Measurements from ENCODE around the gene ARHGEF6. TPM values are rescaled to one million over a fixed set of nuclear protein-coding genes. Genes with fewer than 3 reads are reported as not detected.

ARHGEF6 gene
- polyA plus RNA-seq, 1 donor from 2014 or later, result 1.8 TPM

DNA sequence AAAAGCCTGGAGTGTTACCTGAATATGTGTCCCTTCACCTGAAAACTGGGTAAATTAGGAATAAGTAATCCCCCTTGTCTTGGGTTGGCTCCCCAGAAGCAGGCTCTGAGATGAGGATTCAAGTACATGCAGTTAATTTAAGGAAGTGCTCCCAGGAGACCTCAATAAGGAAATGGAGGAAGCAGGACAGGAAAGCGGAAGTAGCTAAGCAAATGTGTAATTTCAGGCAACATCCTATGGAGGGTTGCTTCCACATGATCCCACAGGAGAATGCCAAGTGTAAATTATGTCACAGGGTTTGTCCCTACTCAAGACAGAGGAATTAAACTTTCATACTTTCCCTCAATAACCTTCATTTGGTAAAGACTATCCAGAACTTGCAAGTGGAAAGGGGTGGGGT, 48.1 kb upstream of the ARHGEF6 start:
- H3K27ac ChIP-seq (ENCODE audit: low read length), result no peak overlapping the region
- H3K9me3 ChIP-seq (ENCODE audit: low read length), result no peaks in the 10 kb centered on the region
- no peak overlapping the region for H3K4me2 ChIP-seq (ENCODE audit: low read length)
- no peaks in the 10 kb centered on the region for H3K9me2 ChIP-seq (ENCODE audit: insufficient read depth, low read length)
- no peak overlapping the region for H3K4me3 ChIP-seq (ENCODE audit: low read length)
- no peaks in the 10 kb centered on the region for H3K36me3 ChIP-seq (ENCODE audit: insufficient read depth, low read length)
- no peaks in the 10 kb centered on the region for H3K27me3 ChIP-seq (ENCODE audit: insufficient read depth, low read depth, low read length)
- no peaks in the 10 kb centered on the region for H3F3A ChIP-seq (ENCODE audit: insufficient read depth, low read length, poor library complexity, severe bottlenecking)
- H2AFZ ChIP-seq (ENCODE audit: low read depth, low read length), result no peak overlapping the region
- no peak overlapping the region for H3K9ac ChIP-seq (ENCODE audit: low read length)
- no peaks in the 10 kb centered on the region for H3K79me2 ChIP-seq (replicated peaks; ENCODE audit: insufficient read depth, low read length)
- H4K20me1 ChIP-seq (ENCODE audit: insufficient read depth), result no peaks in the 10 kb centered on the region
- TF ChIP-seq EZH2 (IDR thresholded peaks at IDR 0.05; ENCODE audit: borderline replicate concordance, insufficient read depth, low read length, poor library complexity, severe bottlenecking) (no peak), RAD21 (conservative IDR thresholded peaks at IDR 0.05) (no peak), MXI1 (conservative IDR thresholded peaks at IDR 0.05; ENCODE audit: poor library complexity, severe bottlenecking) (no peak), EP300 (conservative IDR thresholded peaks at IDR 0.05; ENCODE audit: poor library complexity, severe bottlenecking) (no peak), POLR2AphosphoS5 (IDR thresholded peaks at IDR 0.05) (no peak), TAF1 (IDR thresholded peaks at IDR 0.05; ENCODE audit: low read depth) (no peak), SMC3 (conservative IDR thresholded peaks at IDR 0.05; ENCODE audit: poor library complexity) (no peak)
- TF ChIP-seq, protein P1, sequence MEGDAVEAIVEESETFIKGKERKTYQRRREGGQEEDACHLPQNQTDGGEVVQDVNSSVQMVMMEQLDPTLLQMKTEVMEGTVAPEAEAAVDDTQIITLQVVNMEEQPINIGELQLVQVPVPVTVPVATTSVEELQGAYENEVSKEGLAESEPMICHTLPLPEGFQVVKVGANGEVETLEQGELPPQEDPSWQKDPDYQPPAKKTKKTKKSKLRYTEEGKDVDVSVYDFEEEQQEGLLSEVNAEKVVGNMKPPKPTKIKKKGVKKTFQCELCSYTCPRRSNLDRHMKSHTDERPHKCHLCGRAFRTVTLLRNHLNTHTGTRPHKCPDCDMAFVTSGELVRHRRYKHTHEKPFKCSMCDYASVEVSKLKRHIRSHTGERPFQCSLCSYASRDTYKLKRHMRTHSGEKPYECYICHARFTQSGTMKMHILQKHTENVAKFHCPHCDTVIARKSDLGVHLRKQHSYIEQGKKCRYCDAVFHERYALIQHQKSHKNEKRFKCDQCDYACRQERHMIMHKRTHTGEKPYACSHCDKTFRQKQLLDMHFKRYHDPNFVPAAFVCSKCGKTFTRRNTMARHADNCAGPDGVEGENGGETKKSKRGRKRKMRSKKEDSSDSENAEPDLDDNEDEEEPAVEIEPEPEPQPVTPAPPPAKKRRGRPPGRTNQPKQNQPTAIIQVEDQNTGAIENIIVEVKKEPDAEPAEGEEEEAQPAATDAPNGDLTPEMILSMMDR (IDR thresholded peaks at IDR 0.05; ENCODE audit: poor library complexity, severe bottlenecking), result no peak
- TF ChIP-seq, protein P2, sequence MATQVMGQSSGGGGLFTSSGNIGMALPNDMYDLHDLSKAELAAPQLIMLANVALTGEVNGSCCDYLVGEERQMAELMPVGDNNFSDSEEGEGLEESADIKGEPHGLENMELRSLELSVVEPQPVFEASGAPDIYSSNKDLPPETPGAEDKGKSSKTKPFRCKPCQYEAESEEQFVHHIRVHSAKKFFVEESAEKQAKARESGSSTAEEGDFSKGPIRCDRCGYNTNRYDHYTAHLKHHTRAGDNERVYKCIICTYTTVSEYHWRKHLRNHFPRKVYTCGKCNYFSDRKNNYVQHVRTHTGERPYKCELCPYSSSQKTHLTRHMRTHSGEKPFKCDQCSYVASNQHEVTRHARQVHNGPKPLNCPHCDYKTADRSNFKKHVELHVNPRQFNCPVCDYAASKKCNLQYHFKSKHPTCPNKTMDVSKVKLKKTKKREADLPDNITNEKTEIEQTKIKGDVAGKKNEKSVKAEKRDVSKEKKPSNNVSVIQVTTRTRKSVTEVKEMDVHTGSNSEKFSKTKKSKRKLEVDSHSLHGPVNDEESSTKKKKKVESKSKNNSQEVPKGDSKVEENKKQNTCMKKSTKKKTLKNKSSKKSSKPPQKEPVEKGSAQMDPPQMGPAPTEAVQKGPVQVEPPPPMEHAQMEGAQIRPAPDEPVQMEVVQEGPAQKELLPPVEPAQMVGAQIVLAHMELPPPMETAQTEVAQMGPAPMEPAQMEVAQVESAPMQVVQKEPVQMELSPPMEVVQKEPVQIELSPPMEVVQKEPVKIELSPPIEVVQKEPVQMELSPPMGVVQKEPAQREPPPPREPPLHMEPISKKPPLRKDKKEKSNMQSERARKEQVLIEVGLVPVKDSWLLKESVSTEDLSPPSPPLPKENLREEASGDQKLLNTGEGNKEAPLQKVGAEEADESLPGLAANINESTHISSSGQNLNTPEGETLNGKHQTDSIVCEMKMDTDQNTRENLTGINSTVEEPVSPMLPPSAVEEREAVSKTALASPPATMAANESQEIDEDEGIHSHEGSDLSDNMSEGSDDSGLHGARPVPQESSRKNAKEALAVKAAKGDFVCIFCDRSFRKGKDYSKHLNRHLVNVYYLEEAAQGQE (IDR thresholded peaks at IDR 0.05; ENCODE audit: borderline replicate concordance), result no peak

DNA sequence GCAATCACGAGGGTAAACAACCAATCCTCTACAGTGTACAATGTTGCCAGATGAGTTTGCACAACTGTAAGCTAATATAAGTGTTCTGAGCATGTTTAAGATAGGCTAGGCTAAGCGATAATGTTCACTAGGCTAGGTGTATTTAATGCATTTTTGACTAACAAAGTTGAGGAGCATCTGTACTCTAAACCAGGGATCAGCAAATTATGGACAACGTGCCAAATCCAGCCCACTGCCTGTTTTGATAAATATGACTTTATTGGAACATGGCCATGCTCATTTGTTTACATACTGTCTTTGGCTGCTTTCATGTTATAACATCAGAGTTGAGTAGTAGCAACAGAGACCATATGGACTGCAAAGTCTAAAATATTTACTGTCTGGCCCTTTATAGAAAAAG, 46.3 kb upstream of the ARHGEF6 start:
- Histone ChIP-seq H3K4me2 (ENCODE audit: low read length) (no peak overlapping the region), H2AFZ (ENCODE audit: low read depth, low read length) (no peak overlapping the region), H3F3A (ENCODE audit: insufficient read depth, low read length, poor library complexity, severe bottlenecking) (no peaks in the 10 kb centered on the region), H3K9me3 (ENCODE audit: low read length) (no peaks in the 10 kb centered on the region), H3K36me3 (ENCODE audit: insufficient read depth, low read length) (no peaks in the 10 kb centered on the region), H4K20me1 (ENCODE audit: insufficient read depth) (no peaks in the 10 kb centered on the region), H3K9me2 (ENCODE audit: insufficient read depth, low read length) (no peaks in the 10 kb centered on the region), H3K27me3 (ENCODE audit: insufficient read depth, low read depth, low read length) (no peaks in the 10 kb centered on the region), H3K79me2 (replicated peaks; ENCODE audit: insufficient read depth, low read length) (no peaks in the 10 kb centered on the region), H3K4me3 (ENCODE audit: low read length) (no peak overlapping the region), H3K27ac (ENCODE audit: low read length) (no peak overlapping the region), H3K9ac (ENCODE audit: low read length) (no peak overlapping the region)
- TF ChIP-seq RAD21 (conservative IDR thresholded peaks at IDR 0.05), result no peak
- no peak for TF ChIP-seq SMC3 (conservative IDR thresholded peaks at IDR 0.05; ENCODE audit: poor library complexity)
- TF ChIP-seq MXI1 (conservative IDR thresholded peaks at IDR 0.05; ENCODE audit: poor library complexity, severe bottlenecking), result no peak
- no peak for TF ChIP-seq POLR2AphosphoS5 (IDR thresholded peaks at IDR 0.05)
- TF ChIP-seq, protein P2 (IDR thresholded peaks at IDR 0.05; ENCODE audit: borderline replicate concordance), result no peak
